Choroid plexus epithelial cell (primary cell): ENCODE measurements around the gene NID2.

Experiments used
- DNase-seq: peaks from one replicate; pipeline ENCODE4 v3.0.0-alpha.2; 2010; ENCODE audit warnings: low read depth
- H3K4me3 ChIP-seq: 2 replicates; pipeline ENCODE4 v1.5.1; 2011; ENCODE audit warnings: low read depth, mild to moderate bottlenecking, control low read depth, low read length, moderate library complexity
- CTCF ChIP-seq: conservative IDR thresholded peaks from 2 replicates; pipeline ENCODE4 v1.5.1; 2011; ENCODE audit warnings: low read depth, mild to moderate bottlenecking, control low read depth, inconsistent platforms, low read length, moderate library complexity

NID2 gene

GRCh38 chr14:52090936-52091335, 22.1 kb upstream of the NID2 start:
- no peak for DNase-seq
- TF ChIP-seq CTCF = no peak
- no peak overlapping the region for H3K4me3 ChIP-seq

GRCh38 chr14:52089218-52089617, 20.4 kb upstream of the NID2 start:
- TF ChIP-seq CTCF = no peak
- no peak overlapping the region for H3K4me3 ChIP-seq
- DNase-seq = no peak

GRCh38 chr14:52086711-52087110, 17.9 kb upstream of the NID2 start:
- peak; percentile 86 for DNase-seq
- no peak for TF ChIP-seq CTCF
- no peak overlapping the region for H3K4me3 ChIP-seq

- H3K4me3 ChIP-seq = no peak overlapping the region
- TF ChIP-seq CTCF = no peak
- no peak for DNase-seq
Measured at GRCh38 chr14:52082903-52083302, 14.0 kb upstream of the NID2 start.

GRCh38 chr14:52081964-52082363, 13.1 kb upstream of the NID2 start:
- no peak overlapping the region for H3K4me3 ChIP-seq
- no peak for DNase-seq
- TF ChIP-seq CTCF = no peak

GRCh38 chr14:52080808-52081755, 12.2 kb upstream of the NID2 start:
- no peak overlapping the region for H3K4me3 ChIP-seq
- DNase-seq = peak; percentile 92
- no peak for TF ChIP-seq CTCF
